ENCODE results near the gene RELL2.

RELL2 gene

DNA sequence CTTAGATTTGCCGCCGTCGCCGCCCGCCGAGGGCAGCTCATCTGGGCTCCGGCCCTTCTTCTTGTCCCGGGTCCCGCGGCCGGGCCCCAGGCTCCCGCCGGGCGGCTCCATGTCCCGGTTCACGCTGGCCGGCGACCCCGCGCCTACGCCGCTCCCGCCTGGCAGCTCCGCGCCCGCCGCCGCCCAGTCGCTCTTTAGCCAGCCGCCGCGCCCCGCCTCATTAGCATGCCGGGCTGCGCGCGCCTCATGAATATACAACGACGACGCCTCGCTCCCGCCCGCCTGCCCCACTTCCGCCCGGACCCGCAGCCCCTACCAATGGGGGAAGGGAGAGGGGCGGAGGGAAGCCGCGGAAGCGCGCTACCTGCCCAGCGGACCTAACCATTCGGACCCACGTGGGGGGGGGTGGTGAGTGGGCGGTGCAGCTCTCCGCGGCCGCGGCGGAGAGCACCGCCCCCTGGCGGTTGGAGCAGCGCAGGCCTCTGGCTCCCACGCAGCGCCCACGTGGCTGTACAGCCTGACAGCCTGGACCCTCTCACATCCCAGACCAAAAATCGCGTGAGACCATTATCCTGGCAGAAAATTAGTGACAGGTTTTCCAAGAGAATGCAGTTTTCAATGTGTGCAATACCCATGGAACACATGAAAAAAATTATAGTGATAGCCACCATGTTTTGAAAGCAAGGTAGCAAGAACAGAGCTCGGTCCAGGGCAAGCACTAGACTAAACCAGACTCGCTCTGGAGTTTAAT lies 17.8 kb upstream of the RELL2 start, which contains the start of gene DIAPH1:
DIAPH1 (minus strand) TSS at position 197 of the 751 bp plus-strand sequence; CDS start at position 111, 86 bp downstream.
- DNase-seq: peak; percentile 85

GRCh38 chr5:141623186-141623585 lies 13.6 kb upstream of the RELL2 start:
- no peak for DNase-seq

DNA sequence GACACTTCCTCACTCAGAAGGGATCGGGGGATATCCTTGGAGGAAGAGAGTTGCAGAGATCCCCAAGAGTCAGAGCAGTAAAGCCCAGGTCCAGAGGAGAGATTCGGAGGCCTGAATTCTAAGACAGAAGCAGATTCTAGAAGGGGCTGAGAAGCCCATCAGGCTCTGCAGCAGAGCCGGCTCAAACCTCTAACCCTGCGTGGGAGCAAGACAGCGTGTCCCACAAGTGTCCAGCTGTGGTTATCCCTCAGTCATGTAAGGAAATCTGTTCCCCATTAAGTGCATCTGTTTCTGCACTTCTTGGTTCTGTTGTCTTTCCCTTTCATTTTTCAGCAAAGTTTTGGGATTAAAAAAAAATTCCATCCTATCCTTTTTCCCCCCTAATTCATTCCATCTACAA lies 13.2 kb upstream of the RELL2 start:
- DNase-seq: no peak

DNA sequence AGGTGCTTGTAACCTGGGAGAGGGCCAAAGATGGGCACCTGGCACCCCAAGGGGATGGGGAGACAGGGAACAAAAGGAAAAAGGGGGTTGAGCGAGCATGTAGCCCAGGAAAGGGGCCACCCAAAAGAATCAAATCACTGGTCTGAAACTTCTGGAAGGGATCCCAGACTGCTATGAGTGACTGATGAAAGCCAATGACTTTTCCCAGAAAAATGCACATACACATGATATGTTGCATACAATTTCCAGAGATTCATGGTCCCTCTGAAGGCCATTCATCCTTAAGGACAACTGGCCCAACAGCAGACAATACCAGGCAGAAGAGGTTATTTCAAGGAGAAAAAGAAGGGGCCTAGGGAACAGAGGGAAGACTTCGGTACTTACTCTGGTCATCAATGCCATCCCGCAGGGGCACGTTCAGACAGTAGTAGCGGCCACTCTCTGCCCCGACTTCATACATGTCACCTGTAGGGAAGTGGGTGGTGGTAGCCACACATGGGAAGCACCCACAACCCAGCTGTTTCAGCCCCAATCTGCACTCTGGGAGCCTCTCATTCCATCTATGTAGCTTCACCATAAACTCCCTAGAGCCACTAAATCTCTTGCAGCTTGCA lies 8.5 kb upstream of the RELL2 start:
- no peak for DNase-seq

DNA sequence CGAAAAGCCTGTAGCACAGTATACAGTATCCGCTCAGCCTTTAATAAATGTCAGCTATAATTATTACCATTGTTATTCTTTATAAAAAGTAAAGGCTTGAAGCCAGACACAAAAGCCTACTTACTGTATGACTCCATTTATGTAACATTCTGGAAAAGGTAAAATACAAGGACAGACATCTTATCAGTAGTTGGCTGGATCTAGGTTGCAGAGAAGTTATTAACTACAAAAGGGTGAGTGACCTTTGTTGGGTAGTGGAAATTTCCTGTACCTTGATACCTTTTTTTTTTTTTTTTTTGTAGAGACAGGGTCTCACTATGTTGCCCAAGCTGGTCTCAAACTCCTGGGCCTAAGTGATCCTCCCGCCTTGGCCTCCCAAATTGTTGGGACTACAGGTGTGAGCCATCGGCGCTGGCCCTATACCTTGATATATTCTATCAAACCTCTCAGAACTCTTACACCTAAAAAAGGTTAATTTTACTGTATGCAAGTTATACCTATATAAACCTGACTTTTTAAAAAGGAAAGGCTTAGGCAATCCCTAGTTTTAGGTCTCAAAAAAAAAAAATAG lies 6.1 kb upstream of the RELL2 start:
- DNase-seq: no peak

DNA sequence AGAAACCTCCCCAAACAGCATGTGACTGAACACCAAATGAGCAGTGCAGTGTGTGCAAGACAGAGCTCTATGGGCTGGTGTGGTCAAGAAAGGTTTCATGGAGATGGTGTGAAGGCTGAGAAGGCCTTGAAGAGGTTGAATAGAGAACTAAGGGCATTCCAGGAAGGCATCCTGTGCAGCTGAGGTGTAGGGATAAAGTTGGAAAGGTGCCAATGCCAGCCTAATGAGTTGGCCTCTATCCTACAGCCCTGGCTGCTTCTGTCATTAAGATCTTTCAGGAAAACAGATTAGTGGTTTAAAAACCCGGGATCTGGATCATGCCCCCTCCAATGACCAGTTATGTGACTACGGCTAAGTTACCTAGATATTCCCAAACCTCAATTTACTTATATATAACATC lies 4.1 kb upstream of the RELL2 start:
- no peak for DNase-seq

DNA sequence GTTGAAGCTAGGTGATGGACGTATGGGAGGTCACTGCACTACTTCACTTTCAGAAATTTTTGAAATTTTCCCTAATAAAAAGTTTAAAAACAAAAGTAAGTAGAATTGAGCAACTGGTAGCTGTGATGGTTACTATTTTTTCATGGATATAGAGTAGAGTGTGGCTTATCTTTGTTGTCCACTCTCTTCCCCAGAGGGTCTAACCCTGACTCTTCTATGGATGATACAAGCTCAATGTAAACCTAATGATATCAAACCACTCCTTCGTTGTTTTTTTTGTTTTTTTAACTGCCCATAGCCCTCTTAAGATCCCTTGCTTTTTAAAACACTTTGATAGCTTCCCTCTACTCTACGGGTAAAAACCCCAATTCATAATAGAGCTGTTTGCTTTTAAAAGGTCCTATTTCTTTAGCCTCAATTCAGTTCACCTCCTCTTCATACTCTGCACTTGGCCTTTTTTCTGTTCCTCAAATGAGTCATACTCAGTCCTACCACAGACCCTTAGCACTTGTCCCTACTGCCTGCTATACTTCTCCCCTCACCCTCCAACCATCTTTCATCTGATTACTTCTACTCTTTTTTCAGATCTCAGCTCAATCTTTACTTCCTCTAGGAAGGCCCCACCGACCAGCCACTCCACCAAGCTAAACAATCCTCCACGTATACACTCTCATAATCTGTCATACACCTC lies 2.8 kb upstream of the RELL2 start:
- DNase-seq: no peak

DNA sequence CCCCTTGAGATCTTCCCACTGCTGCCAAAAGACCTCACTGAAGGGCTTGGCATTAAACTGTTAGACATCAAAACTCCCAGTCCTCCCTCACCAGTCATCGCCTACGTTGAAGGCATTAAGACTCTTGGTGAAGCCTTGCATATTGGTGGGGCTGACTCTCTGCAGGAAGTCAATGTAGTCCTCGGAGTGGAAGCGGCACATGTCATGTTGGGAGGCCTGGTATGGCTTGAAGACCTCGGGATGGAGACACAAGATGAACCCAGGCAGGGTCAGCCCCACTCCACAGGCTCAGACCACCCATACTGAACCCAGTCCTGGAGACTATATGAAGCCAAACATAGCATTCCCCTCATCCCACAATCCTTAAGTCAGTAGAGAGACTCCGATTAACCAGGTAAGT lies 2.1 kb upstream of the RELL2 start:
- no peak for DNase-seq

DNA sequence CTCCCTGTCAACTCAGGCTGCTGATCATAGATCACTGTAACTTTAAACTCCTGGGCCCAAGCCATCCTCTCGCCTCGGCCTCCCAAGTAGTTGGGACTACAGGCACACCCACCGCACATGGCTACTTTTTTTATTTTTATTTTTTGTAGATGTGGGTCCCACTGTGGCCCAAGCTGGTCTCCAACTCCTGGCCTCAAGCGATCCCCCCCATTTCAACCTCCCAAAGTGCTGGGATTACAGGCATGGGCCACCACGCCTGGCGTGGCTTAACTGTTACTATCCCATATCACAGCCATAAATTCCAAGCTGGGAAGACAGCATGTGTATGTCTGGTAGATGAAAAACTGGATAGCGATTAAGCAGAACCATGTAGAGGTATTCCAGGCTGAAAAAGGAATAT lies 1.2 kb upstream of the RELL2 start:
- DNase-seq: no peak

GRCh38 chr5:141636106-141636412 lies 738 bp upstream of the RELL2 start:
- DNase-seq: no peak

- DNase-seq: peak; percentile 25
Observed at GRCh38 chr5:141637123-141637766, 448 bp downstream of the RELL2 start.

GRCh38 chr5:141637767-141638419 lies 1.1 kb downstream of the RELL2 start:
- no peak for DNase-seq

- DNase-seq: no peak
Observed at GRCh38 chr5:141638771-141639170, 2.0 kb downstream of the RELL2 start.

GRCh38 chr5:141639357-141640050 lies 2.7 kb downstream of the RELL2 start:
- no peak for DNase-seq

- no peak for DNase-seq
Observed at GRCh38 chr5:141640051-141640415, 3.2 kb downstream of the RELL2 start.

- DNase-seq: no peak
Observed at GRCh38 chr5:141640698-141641097, 3.9 kb downstream of the RELL2 start.

DNA sequence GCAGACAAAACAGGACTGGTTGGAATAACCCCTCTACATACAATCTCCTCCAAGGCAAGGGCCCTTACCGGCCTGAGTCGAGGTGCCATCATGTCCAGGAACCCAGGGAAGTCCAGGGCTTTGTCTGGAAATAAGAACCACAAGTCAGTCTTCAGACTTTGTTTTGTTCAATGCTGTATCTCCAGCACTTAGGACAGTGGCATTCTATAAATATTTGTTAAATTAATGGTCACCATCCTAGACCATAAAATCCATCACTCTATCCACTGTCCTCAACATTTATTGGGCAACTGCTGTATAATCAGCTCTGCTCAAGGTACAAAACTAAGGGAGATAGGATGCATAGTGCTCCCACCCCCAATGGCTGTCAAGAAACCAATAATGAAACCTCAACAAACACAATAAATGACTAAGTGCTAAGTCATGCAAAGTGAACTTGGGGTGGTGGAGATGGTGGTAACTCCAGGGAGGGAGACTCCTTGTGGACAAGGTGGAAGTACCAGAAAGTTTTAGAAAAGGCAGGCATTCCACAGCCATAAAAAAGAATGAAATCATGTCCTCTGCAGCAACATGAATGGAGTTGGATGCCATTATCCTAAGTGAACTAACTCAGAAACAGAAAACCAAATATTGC lies 5.0 kb downstream of the RELL2 start:
- no peak for DNase-seq

GRCh38 chr5:141646026-141646425 lies 9.2 kb downstream of the RELL2 start:
- DNase-seq: no peak

DNA sequence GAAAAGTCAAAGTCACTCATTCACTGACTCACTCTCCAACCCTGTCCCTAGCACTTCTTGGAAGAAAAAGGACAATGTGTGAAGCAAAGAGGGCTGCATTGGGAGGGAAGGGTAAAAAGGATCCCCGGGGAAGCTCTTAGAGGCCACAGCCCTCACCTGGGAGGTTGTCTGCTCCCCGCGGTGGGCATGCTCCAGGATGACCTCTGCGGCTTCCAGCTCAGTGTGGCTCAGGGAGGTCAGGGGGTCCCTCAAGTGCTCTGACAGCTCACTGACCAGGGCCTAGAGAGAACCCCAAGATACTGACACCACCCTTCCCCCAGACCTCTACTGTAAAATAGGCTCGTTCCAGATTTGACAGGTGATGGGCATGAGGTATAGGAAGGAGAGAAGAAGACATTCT lies 10.4 kb downstream of the RELL2 start:
- DNase-seq: no peak

GRCh38 chr5:141647851-141648250 lies 11.1 kb downstream of the RELL2 start:
- no peak for DNase-seq

GRCh38 chr5:141649056-141649688 lies 12.4 kb downstream of the RELL2 start:
- no peak for DNase-seq

Measured in NCI-H510A treated with DMSO at 0.1 percent for 48 hours (cell line).